Stomach (tissue), 4 donors: ENCODE results near the gene OSMR.

Source experiments
- POLR2A ChIP-seq, 4 donors: fragments of 450-650 bp; IDR thresholded peaks; one replicate each; pipeline ENCODE4 v1.6.1; 2016; ENCODE audit warnings: antibody characterized with exemption in 4 of 4, control low read depth in 2 of 4, mild to moderate bottlenecking in 1 of 4, moderate library complexity in 1 of 4
- POLR2AphosphoS5 ChIP-seq, 3 donors: sonication (generic); formaldehyde crosslinking; IDR thresholded peaks; one replicate each; pipeline ENCODE4 v1.6.1; 2016; ENCODE audit warnings: antibody characterized with exemption in 3 of 3
- TF ChIP-seq, protein P1 (sequence below), 7 experiments: fragments of 450-650 bp in 4 of 7; fragments of 200-600 bp in 3 of 7; sonication (generic) in 3 of 7; IDR thresholded peaks; one replicate each; pipeline ENCODE4 v1.5.1; 2016 to 2019; ENCODE audit warnings: antibody characterized with exemption in 7 of 7, control low read depth in 2 of 7, mild to moderate bottlenecking in 1 of 7

- TF ChIP-seq POLR2A (IDR thresholded peaks at IDR 0.05) (no peak), POLR2AphosphoS5 (IDR thresholded peaks at IDR 0.05) (no peak)
- TF ChIP-seq, protein P1, sequence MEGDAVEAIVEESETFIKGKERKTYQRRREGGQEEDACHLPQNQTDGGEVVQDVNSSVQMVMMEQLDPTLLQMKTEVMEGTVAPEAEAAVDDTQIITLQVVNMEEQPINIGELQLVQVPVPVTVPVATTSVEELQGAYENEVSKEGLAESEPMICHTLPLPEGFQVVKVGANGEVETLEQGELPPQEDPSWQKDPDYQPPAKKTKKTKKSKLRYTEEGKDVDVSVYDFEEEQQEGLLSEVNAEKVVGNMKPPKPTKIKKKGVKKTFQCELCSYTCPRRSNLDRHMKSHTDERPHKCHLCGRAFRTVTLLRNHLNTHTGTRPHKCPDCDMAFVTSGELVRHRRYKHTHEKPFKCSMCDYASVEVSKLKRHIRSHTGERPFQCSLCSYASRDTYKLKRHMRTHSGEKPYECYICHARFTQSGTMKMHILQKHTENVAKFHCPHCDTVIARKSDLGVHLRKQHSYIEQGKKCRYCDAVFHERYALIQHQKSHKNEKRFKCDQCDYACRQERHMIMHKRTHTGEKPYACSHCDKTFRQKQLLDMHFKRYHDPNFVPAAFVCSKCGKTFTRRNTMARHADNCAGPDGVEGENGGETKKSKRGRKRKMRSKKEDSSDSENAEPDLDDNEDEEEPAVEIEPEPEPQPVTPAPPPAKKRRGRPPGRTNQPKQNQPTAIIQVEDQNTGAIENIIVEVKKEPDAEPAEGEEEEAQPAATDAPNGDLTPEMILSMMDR (IDR thresholded peaks at IDR 0.05) = no peak
These were observed 38.0 kb upstream of the OSMR start for GRCh38 chr5:38807570-38808483.
